MCF 10A (cell line): ENCODE data around the gene PNMA3. TPM values are rescaled to one million over a fixed set of nuclear protein-coding genes. Genes with fewer than 3 reads are reported as not detected.
"Not testable (repeated sequence)": the region's sequence is repeated elsewhere in the genome, so short reads cannot be mapped to it uniquely, and the experiment has no call there.

ENCODE experiments used
- Bru-seq: library from RNA; stranded (reverse); fragments of 400-500 nt; gene quantifications from one replicate; lab custom pipeline; 2021; lab: Mats Ljungman, UMichigan
- BruChase-seq, 2 experiments: library from RNA; stranded (reverse); fragments of 400-500 nt; gene quantifications; one replicate each; lab custom pipeline; 2021; lab: Mats Ljungman, UMichigan
- BruUV-seq: library from RNA; stranded (reverse); fragments of 400-500 nt; replicated peaks from 2 replicates; lab custom pipeline; 2021; lab: Mats Ljungman, UMichigan
- CTCF ChIA-PET: fragments of 300-600 bp; sonication (Branson Sonifier 250); formaldehyde crosslinking; extraction: SDS; loops from one replicate; lab custom pipeline; 2021; ENCODE audit warnings: antibody characterized with exemption, inconsistent platforms; lab: Yijun Ruan, JAX
- POLR2A ChIA-PET: fragments of 300-600, 350-650 bp; sonication (Branson Sonifier 250); formaldehyde crosslinking; extraction: SDS; loops from one replicate; lab custom pipeline; 2020; ENCODE audit warnings: antibody characterized with exemption, inconsistent platforms; lab: Yijun Ruan, JAX
- DNase-seq: peaks from one replicate; pipeline ENCODE4 v3.0.0-alpha.2; 2018; ENCODE audit not compliant: unreplicated experiment
- H3K27ac Mint-ChIP-seq: one replicate; pipeline ENCODE4 v1.8.0; 2022; ENCODE audit warnings: mild to moderate bottlenecking, low read depth, mixed read lengths; ENCODE audit not compliant: unreplicated experiment
- H3K27me3 Mint-ChIP-seq: one replicate; pipeline ENCODE4 v1.8.0; 2022; ENCODE audit warnings: mixed read lengths; ENCODE audit not compliant: insufficient read depth, unreplicated experiment
- H3K36me3 Mint-ChIP-seq: one replicate; pipeline ENCODE4 v1.8.0; 2022; ENCODE audit warnings: mild to moderate bottlenecking, moderate library complexity, mixed read lengths; ENCODE audit not compliant: insufficient read depth, unreplicated experiment
- H3K4me1 Mint-ChIP-seq: one replicate; pipeline ENCODE4 v1.8.0; 2022; ENCODE audit warnings: mixed read lengths; ENCODE audit not compliant: insufficient read depth, unreplicated experiment
- H3K4me3 Mint-ChIP-seq: one replicate; pipeline ENCODE4 v1.8.0; 2022; ENCODE audit warnings: mild to moderate bottlenecking, moderate library complexity, mixed read lengths; ENCODE audit not compliant: unreplicated experiment
- H3K9me3 Mint-ChIP-seq: one replicate; pipeline ENCODE4 v1.8.0; 2022; ENCODE audit warnings: mixed read lengths; ENCODE audit not compliant: unreplicated experiment
- intact Hi-C: fragments of 100-400 bp; cut with micrococcal nuclease; formaldehyde crosslinking; loops from 2 replicates; pipeline ENCODE4 v1.14.1; 2022
- long read RNA-seq: library from polyadenylated mRNA; stranded (forward); transcript quantifications from one replicate; pipeline ENCODE4 v2.0.0, GENCODE V29; 2022
- total RNA-seq: library from RNA; stranded (reverse); gene quantifications from 2 replicates; pipeline ENCODE4 v1.2.3, GENCODE V29; 2022
- TF ChIP-seq, protein P1 (sequence below): fragments of 200-600 bp; IDR thresholded peaks from one replicate; pipeline ENCODE4 v1.8.0; 2022; ENCODE audit warnings: antibody characterized with exemption, mild to moderate bottlenecking; ENCODE audit not compliant: unreplicated experiment

PNMA3 gene, protein sequence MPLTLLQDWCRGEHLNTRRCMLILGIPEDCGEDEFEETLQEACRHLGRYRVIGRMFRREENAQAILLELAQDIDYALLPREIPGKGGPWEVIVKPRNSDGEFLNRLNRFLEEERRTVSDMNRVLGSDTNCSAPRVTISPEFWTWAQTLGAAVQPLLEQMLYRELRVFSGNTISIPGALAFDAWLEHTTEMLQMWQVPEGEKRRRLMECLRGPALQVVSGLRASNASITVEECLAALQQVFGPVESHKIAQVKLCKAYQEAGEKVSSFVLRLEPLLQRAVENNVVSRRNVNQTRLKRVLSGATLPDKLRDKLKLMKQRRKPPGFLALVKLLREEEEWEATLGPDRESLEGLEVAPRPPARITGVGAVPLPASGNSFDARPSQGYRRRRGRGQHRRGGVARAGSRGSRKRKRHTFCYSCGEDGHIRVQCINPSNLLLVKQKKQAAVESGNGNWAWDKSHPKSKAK
- total RNA-seq (not detected in 2 replicates), Bru-seq, nascent RNA (not detected), BruChase-seq, experiment 1, labeled RNA remaining after a 6-hour chase (not detected), BruChase-seq, experiment 2, labeled RNA remaining after a 2-hour chase (not detected)
- long read RNA-seq, result 0 reads

GRCh38 chrX:153055871-153056749 lies at the start of gene PNMA3:
Gene PNMA3 (plus strand): TSS chrX:153056470. CDS start chrX:153057056, 586 bp downstream.
- CTCF ChIA-PET, result no interaction called here
- BruUV-seq, result no TSS peak
- Mint-ChIP-seq H3K4me3 (no peak within 1 kb of the TSS), H3K9me3 (no peaks in the 10 kb centered on the region), H3K27me3 (peaks cover 17% of the 10 kb centered on the region), H3K36me3 (no peaks in the 10 kb centered on the region), H3K4me1 (no peaks in the 10 kb centered on the region), H3K27ac (no peak within 1 kb of the TSS)
- no peak for DNase-seq
- POLR2A ChIA-PET, result no interaction called here
- intact Hi-C loops, result no loop called here
- TF ChIP-seq, protein P1, sequence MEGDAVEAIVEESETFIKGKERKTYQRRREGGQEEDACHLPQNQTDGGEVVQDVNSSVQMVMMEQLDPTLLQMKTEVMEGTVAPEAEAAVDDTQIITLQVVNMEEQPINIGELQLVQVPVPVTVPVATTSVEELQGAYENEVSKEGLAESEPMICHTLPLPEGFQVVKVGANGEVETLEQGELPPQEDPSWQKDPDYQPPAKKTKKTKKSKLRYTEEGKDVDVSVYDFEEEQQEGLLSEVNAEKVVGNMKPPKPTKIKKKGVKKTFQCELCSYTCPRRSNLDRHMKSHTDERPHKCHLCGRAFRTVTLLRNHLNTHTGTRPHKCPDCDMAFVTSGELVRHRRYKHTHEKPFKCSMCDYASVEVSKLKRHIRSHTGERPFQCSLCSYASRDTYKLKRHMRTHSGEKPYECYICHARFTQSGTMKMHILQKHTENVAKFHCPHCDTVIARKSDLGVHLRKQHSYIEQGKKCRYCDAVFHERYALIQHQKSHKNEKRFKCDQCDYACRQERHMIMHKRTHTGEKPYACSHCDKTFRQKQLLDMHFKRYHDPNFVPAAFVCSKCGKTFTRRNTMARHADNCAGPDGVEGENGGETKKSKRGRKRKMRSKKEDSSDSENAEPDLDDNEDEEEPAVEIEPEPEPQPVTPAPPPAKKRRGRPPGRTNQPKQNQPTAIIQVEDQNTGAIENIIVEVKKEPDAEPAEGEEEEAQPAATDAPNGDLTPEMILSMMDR, result no peak

- H3K9me3 Mint-ChIP-seq, DNase-seq, H3K27ac Mint-ChIP-seq, intact Hi-C loops, POLR2A ChIA-PET, H3K4me3 Mint-ChIP-seq, CTCF ChIA-PET, H3K4me1 Mint-ChIP-seq, H3K36me3 Mint-ChIP-seq, BruUV-seq: not testable (repeated sequence)
- peaks cover 29% of the 10 kb centered on the region for H3K27me3 Mint-ChIP-seq
These were observed 39.1 kb upstream of the PNMA3 start for GRCh38 chrX:153017174-153017573.

- intact Hi-C loops, result no loop called here
- Mint-ChIP-seq H3K4me1 (no peaks in the 10 kb centered on the region), H3K36me3 (no peaks in the 10 kb centered on the region), H3K9me3 (peaks cover 6% of the 10 kb centered on the region), H3K4me3 (no peak overlapping the region), H3K27ac (no peak overlapping the region), H3K27me3 (peaks cover 19% of the 10 kb centered on the region)
- ChIA-PET CTCF (no interaction called here), POLR2A (no interaction called here)
- TF ChIP-seq, protein P1, result no peak
- no TSS peak for BruUV-seq
- DNase-seq, result no peak
These were observed 37.1 kb upstream of the PNMA3 start for GRCh38 chrX:153019166-153019565.

DNA sequence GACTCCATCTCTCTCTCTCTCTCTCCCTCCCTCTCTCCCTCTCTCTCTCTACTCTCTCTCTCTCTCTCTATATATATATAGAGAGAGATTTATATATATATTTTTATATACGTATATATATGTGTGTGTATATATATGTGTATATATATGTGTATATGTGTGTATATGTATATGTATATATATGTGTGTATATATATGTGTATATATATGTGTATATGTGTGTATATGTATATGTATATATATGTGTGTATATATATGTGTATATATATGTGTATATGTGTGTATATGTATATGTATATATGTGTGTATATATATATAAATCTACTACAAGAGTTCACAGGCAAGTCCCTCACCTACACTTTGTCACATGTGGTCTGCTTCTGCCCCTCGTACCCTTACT lies 29.8 kb upstream of the PNMA3 start:
- H3K36me3 Mint-ChIP-seq, DNase-seq, H3K27me3 Mint-ChIP-seq, POLR2A ChIA-PET, H3K4me1 Mint-ChIP-seq, H3K27ac Mint-ChIP-seq, H3K4me3 Mint-ChIP-seq, CTCF ChIA-PET, intact Hi-C loops, BruUV-seq, H3K9me3 Mint-ChIP-seq: not testable (repeated sequence)

DNA sequence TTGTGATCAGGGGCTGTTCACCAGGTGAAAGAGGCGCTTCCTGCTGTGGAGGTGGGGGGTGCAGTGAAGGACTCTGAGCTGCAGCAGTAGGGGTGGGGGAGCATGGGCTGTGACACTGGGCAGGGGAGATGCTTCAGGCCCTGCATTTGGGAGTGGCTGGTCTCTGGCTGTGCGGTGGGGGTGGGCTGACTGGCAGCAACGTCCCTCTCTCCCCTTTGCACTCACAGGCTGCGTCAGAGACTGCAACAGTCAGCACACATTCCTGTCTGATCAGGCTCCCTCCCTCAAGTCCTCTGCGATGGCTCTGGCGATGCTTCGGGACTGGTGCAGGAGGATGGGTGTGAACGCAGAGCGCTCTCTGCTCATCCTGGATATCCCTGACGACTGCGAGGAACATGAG lies 27.8 kb upstream of the PNMA3 start:
- DNase-seq, H3K27ac Mint-ChIP-seq, intact Hi-C loops, POLR2A ChIA-PET, H3K36me3 Mint-ChIP-seq, CTCF ChIA-PET, H3K4me3 Mint-ChIP-seq, BruUV-seq, H3K27me3 Mint-ChIP-seq, H3K9me3 Mint-ChIP-seq, H3K4me1 Mint-ChIP-seq: not testable (repeated sequence)
